SHP77 (cell line): ENCODE data around the gene ASTN1.

ENCODE experiments used
- DNase-seq, 2 experiments: peaks; one replicate each; lab custom pipeline; 2025; lab: John Stamatoyannopoulos, UW

The ASTN1 gene

GRCh38 chr1:176926330-176927086 lies 238.0 kb downstream of the ASTN1 start:
- DNase-seq, result no peak

DNA sequence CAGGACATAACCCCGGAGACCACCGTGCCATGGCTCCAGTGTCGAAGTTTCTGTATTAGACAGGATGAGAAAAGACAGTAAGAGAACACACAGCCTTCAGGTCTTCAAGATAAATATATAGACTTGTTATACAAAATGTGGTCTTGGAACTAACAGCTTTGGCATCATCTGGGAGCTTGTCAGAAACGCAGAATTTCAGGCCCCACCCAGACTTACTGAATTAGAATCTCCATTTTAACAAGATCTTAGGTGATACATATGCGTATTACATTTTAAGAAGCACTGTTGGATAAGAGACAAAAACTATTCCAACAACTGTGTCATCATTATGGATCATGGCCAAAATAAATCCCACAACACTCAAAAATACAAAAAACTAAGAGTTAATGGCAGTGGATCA lies 239.3 kb downstream of the ASTN1 start:
- no peak for DNase-seq

GRCh38 chr1:176923283-176923682 lies 241.2 kb downstream of the ASTN1 start:
- DNase-seq, result no peak

GRCh38 chr1:176919386-176920378 lies 244.8 kb downstream of the ASTN1 start:
- no peak for DNase-seq

GRCh38 chr1:176905648-176906047 lies 258.9 kb downstream of the ASTN1 start:
- no peak for DNase-seq

DNA sequence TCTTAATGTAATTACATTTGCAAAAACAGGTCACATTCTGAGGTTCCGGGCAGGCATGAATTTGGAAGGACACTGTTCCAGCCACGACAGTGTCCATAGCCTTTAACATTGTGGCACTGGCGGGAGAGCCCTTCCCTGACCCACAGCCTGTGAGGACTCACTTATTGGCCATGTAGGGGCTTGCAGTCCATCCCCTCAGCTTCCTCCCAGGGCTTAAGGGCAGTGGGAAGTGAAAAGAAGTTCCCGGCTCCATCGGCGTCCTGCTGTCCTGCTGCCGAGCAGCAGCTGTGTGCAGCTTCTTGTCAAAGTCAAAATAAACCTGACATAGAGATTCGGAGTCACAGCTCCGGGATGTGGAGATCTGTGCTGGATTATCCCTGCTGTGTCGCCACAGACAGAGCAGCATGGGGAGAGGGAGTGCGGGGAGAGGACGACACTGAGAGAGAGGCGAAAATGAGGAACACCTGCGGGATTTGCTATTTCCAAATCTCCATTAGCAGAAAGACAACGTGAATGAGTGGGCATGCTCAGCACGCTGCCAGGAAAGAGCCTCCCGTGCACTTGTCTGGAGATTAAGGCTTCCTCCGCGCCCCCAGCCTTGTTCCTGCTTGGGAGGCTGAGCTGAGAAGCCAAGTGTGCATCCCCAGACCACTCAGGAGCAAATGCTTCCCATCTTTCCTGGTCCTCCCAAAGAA lies 260.3 kb downstream of the ASTN1 start:
- no peak for DNase-seq

DNA sequence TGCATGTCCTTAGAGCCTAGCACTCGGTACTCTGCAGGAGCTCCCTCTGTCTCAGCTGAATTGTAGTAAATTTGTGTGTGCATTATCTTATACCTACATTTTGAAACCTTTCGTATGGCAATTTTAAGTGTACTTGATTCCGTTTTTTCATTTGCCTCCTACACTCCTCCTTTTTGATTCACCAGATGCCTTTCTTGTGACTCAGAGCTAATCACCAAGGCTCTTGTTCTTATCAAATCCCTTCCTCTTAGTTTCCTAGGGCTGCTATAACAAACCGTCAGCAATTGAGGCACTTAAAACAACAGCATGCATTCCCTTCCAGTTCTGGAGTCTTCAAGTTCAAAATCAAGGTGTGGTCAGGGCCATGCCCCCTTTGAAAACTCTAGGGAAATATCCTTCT lies 261.0 kb downstream of the ASTN1 start:
- no peak for DNase-seq

GRCh38 chr1:176899321-176899720 lies 265.2 kb downstream of the ASTN1 start:
- DNase-seq, result no peak

DNA sequence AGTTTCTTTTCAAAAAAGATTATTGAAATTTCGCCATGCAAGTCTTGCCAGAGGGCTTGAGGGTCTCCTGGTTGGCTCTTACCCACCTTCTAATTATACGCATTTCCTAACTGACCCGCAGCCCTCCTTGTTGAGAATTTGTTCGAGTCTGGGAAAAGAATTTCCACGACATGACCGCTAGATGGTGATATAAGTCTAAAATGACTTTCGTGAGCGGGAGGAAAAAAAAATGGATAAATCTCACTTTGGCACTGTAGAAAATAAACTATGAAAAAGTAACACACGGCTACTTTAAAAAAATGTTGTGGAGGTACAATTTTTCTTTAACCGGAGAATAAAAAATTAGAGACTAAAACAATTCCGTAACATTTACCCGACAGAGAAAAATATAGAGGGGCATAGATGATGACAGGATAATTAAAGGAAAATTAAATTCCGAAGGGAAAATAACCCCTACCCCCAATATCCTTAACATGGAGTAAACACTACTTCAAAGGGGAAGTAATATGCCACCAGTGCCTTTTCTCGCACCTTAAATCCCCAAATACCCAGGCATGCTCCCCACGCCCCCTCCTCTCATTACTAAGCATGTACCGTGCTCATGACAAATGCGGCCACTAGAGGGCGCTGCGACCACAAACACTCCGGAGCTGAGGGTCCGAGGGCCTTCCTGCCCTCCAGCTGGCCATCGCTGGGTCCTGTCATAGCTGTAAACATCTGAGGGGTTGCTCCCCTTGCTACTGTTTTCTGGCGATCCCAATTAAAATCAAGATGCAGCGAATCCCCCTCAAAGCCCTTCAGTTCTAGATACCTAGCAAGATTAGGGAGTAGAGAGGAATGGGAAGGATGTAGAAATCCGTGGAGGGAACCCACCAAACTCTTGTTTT lies 266.9 kb downstream of the ASTN1 start:
- peak; percentile 45 to 58 for DNase-seq

GRCh38 chr1:176896216-176896615 lies 268.3 kb downstream of the ASTN1 start:
- no peak for DNase-seq

DNA sequence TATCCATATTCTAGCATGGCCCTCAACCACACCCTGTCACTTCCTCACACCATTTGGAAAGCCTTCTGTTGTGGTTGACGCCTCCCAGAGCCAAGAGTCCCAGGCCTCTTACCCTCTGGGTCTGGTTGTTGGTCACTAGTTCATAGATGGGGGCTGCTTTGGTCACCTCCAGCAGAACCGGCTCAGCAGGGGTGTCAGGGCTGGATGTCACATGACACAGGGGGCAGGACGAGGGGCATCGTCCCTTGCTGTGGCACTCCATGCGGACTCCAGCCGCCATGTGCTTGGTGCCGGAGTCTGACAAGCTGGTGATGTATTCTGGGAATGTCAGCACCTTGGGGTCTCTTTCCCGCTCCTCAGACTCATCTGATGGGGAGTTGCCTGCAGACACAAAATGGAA lies 270.1 kb downstream of the ASTN1 start:
- DNase-seq, result no peak

DNA sequence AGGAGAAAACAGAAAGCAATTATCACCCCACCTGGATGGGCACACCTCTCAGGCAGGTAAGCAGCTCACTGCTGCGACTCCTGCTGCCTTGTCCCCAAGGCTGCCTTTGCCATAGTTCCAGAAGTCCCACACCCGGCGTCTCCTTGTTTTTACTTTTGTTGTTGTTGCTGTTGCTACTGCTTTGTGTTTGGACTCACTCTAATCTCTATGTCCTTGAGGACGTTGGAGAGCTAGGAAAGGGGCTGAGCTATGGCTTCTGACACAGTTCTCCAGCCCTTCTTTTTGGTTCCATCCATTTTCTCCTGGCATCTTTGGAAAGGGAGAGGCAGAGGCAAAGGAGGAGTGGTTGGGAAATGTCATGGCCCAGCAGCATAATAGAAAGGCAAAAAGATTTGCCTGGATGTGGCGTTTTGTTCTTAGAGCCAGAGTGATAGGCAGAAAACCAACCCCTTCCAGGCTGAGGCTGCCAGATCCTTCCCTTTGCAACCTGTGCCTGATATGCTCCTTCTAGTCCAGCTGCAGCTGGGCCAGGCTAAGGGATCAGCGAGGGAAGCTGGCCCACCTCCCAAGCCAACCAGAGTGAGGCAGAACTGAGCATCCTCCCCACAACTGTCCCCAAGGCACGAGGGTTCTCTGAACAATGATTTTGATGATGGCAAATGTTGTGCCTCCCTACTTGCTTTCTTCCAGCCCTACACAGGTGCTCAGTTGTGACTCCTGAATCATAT lies 270.7 kb downstream of the ASTN1 start:
- DNase-seq, result no peak

GRCh38 chr1:176888471-176889032 lies 276.0 kb downstream of the ASTN1 start:
- no peak for DNase-seq

- DNase-seq, result no peak
These were observed 278.8 kb downstream of the ASTN1 start for GRCh38 chr1:176885751-176886150.

DNA sequence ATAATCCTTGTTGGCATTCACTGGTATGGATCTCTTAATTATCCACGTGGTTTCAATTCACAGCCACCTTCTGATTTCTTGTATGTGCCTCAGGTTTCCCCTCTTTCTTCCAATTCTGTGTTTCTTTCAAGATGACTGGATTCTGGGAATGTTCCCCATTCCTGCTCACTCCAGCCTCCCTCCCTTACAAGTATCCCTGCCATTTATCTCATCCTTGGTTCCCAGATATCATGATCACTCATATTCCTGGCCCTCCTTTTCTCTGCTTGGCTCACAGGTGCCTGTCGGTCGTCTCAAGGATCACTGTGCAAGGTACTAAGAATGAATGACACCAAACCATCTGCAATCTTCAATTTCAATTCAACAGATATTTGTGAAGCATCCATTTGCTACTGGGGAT lies 279.2 kb downstream of the ASTN1 start:
- DNase-seq, result no peak

GRCh38 chr1:176884911-176885310 lies 279.6 kb downstream of the ASTN1 start:
- DNase-seq, result no peak

- DNase-seq, result no peak
These were observed 280.2 kb downstream of the ASTN1 start for GRCh38 chr1:176884286-176884685.

GRCh38 chr1:176880955-176881595 lies 283.4 kb downstream of the ASTN1 start:
- DNase-seq, result peak; percentile 45 to 69

DNA sequence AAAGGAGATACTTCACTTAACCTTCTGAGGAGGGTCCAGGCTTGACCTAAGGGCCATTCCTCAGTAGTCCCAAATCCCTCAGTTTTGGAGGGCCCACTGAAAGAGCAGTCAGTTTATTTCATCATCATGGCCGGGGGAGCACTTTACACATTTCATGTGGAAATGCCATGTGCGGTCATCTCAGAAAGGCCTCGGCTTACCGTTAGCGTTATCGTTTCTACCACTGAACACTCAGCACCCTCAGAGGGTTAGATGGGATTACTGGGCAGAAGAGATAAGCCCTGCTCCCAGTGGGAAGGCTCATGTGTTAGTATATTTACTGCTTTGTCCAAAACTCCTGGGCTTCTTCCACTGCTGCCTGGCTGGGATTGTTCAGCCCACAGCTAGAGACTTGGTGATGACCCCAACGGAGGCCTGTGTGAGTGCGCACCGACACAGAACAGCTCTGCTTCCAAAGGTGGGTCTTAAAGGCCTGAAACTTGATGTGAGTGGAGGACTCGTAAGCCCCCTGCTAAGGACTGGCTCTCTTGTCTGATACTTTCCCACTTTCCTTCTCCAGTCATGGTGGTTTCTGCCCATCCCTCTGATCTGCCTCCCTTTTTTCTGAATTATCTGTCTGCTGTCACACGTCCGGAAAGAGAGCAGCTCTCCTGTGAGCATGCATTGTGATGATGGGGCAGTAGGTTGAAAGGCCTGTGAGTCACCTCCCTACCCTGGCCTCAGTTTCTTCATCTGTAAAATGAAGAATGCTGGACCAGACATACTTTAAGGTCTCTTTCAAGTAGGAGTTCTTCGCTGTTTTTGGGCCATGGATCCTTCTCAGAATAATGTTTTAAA lies 284.5 kb downstream of the ASTN1 start:
- DNase-seq, result no peak
